EL (cell line): ENCODE results near the gene AIDA.
"Not testable (repeated sequence)": the region's sequence is repeated elsewhere in the genome, so short reads cannot be mapped to it uniquely, and the experiment has no call there.

Source experiments
- DNase-seq: peaks from one replicate; pipeline ENCODE4 v3.0.0-alpha.2; 2016

Gene AIDA

GRCh38 chr1:222712253-222713090, at the start of gene AIDA, which contains the start of gene BROX:
Gene AIDA, minus strand, starts transcription at chr1:222712491. Its CDS starts 174 bp downstream, at chr1:222712317.
Gene BROX, plus strand, starts transcription at chr1:222712564. Its CDS starts 3,136 bp downstream, at chr1:222715700.
- peak; percentile 88 for DNase-seq

- DNase-seq = no peak
Observed at GRCh38 chr1:222761083-222761482, 48.8 kb upstream of the AIDA start.

- DNase-seq = no peak
Observed at GRCh38 chr1:222759451-222760035, 47.3 kb upstream of the AIDA start.

- no peak for DNase-seq
Observed at GRCh38 chr1:222757646-222758268, 45.5 kb upstream of the AIDA start.

GRCh38 chr1:222754366-222755139, 42.3 kb upstream of the AIDA start:
- peak; percentile 95 for DNase-seq

GRCh38 chr1:222751255-222751654, 39.0 kb upstream of the AIDA start:
- DNase-seq = no peak

GRCh38 chr1:222750651-222751050, 38.4 kb upstream of the AIDA start:
- no peak for DNase-seq

- no peak for DNase-seq
Observed at GRCh38 chr1:222749927-222750326, 37.6 kb upstream of the AIDA start.

- DNase-seq = not testable (repeated sequence)
Observed at GRCh38 chr1:222741630-222742457, 29.6 kb upstream of the AIDA start.

- no peak for DNase-seq
Observed at GRCh38 chr1:222739929-222740328, 27.6 kb upstream of the AIDA start.

- DNase-seq = no peak
Observed at GRCh38 chr1:222739465-222739864, 27.2 kb upstream of the AIDA start.

- DNase-seq = no peak
Observed at GRCh38 chr1:222736972-222737371, 24.7 kb upstream of the AIDA start, which contains the start of gene FAM177B. Gene FAM177B, plus strand, starts transcription at chr1:222737202. Its CDS starts 9,344 bp downstream, at chr1:222746546.

- no peak for DNase-seq
Observed at GRCh38 chr1:222736470-222736869, 24.2 kb upstream of the AIDA start.

- DNase-seq = no peak
Observed at GRCh38 chr1:222734740-222735139, 22.4 kb upstream of the AIDA start.

GRCh38 chr1:222732216-222733159, 20.2 kb upstream of the AIDA start:
- DNase-seq = no peak

GRCh38 chr1:222730866-222731265, 18.6 kb upstream of the AIDA start:
- DNase-seq = no peak

- no peak for DNase-seq
Observed at GRCh38 chr1:222728746-222729145, 16.5 kb upstream of the AIDA start.

- DNase-seq = no peak
Observed at GRCh38 chr1:222716393-222716792, 4.1 kb upstream of the AIDA start.

- DNase-seq = peak; percentile 94
Observed at GRCh38 chr1:222713091-222713961, 1.0 kb upstream of the AIDA start.
